ENCODE measurements around the gene UBE2L3.
"Not testable (repeated sequence)": the region's sequence is repeated elsewhere in the genome, so short reads cannot be mapped to it uniquely, and the experiment has no call there.

The UBE2L3 gene

GRCh38 chr22:21643533-21644357 lies 76.2 kb downstream of the UBE2L3 start:
- no peak for DNase-seq (ENCODE audit: low read depth in 2 of 2)

GRCh38 chr22:21645513-21645912 lies 78.0 kb downstream of the UBE2L3 start:
- not testable (repeated sequence) for DNase-seq (ENCODE audit: low read depth in 2 of 2)

GRCh38 chr22:21646608-21647590 lies 79.4 kb downstream of the UBE2L3 start:
- peak; percentile 56 to 58 for DNase-seq (ENCODE audit: low read depth in 2 of 2)

DNA sequence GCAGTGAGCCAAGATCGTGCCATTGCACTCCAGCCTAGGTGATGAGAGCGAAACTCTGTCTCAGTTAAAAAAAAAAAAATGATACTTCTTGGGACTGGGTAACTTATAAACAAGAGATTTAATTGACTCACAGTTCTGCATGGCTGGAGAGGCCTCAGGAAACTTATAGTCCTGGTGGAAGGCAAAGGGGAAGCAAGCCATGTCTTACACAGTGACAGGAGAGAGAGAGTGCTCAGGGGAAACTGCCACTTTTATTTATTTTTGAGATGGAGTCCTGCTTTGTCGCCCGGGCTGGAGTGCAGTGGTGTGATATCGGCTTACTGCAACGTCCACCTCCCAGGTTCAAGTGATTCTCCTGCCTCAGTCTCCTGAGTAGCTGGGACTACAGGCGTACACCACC lies 82.8 kb downstream of the UBE2L3 start:
- DNase-seq (ENCODE audit: low read depth in 2 of 2), result no peak

DNA sequence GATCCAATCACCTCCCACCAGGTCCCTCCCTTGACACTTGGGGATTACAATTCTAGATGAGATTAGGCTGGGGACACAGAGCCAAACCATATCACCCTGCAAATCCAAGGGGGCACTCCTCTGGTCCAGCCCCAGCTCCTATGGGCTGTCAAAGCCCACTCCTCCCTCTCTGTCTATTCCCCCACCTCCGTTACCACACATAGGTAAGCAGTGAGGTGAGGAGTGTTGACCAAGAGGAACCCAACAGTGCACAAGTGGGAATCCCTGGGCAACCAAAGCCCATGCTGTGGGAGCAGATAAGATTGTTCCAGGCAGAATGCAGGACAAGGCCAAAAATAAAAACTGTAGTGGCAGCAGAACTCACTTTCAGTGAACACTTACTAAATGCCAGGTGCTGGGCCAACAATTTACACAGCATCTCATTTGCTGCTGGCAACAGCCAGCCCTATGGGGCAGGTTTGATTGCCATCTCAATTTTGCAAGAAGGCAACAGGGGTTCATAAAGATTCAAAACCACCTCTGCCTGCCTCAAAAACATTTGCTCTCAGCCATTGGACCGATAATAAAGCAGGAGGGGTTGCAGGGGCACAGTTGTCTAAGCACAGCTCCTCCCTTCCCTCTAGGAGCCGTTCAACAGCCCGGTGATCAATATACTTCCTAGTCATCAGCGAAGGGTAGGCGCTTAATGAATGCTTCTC lies 83.5 kb downstream of the UBE2L3 start:
- DNase-seq (ENCODE audit: low read depth in 2 of 2), result no peak

DNA sequence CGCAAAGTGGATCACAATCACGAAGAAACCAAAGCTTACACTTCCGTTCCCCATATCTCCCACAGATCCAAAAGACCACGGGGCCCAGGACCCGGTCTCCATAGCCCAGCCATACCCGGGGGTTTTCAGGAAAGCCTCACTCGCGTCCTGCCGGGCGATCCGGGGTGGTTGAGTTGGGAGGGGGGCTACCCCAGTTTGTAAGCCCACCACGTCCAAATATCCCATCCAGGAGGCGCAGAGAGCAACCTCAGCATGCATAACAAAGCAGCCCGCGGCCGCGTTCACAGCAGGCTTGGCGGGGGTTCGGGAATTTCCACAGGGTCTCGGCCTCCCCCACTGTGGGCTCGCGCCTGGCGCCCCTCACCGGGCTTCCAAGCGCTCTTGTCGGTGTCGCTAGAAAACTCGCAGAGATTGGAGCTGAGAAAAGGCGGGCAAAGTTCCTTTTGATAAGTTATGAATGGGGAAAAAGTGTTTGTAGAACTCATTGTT lies 84.1 kb downstream of the UBE2L3 start:
- DNase-seq (ENCODE audit: low read depth in 2 of 2), result no peak

DNA sequence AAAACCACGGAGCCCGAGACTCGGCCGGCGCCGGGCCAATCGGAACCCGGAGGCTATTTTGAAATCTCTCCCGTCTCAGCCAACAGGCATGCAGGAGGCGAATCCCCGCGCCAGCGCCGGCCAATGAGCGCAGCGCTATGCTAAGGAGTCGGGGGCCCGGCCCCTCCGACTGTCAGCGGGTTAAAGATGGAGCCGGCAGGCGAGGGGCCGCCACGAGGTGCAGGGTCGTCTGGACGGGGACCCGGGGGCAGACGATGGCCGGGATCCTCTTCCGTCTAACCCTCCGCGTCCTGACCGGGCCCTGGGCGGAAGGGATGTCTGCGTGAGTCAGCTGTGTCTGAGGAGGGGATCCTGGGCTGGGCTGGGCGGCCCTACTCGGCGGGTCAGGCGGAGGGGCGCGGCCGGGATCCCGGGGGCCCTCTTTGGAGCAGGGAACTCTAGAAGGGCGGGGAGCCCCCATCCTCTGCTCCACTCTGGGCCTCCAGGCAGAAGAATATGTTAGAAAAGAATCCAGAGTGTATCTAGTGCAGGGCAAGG lies 84.6 kb downstream of the UBE2L3 start:
- DNase-seq (ENCODE audit: low read depth in 2 of 2), result peak; percentile 59 to 65

GRCh38 chr22:21652547-21653545 lies 85.3 kb downstream of the UBE2L3 start:
- no peak for DNase-seq (ENCODE audit: low read depth in 2 of 2)

GRCh38 chr22:21657020-21657359 lies 89.5 kb downstream of the UBE2L3 start:
- DNase-seq (ENCODE audit: low read depth in 2 of 2), result no peak

GRCh38 chr22:21657360-21658032 lies 90.0 kb downstream of the UBE2L3 start:
- peak; percentile 45 to 48 for DNase-seq (ENCODE audit: low read depth in 2 of 2)

DNA sequence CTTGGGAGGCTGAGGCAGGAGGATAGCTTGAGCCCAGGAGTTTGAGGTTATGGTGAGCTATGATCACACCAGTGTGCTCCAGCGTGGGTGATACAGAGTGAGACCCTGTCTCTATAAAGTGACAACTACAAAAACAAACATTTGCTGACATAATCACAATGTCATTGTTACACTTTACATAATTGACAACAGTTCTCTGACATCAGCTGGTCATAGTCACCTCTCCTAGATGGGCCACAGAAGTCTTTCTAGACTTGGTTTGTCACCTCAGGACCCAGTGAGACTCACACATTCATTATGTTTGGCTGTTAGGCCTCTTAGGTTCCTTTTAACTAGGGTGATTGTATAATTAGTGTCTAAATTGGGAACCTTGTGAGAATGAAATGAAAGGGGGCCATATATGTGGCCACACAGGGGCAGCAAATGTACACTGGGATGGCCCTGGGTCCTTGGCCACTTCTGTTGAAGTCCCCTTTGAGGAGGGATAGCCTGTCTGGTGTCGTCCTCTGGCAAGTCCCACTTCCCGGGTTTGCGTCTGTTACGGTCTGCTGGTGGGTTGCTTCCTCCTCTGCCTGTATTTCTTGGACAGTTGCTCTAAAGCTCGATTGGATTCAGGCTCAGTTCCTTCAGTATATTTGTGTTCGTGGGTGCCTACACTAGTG lies 92.5 kb downstream of the UBE2L3 start:
- DNase-seq (ENCODE audit: low read depth in 2 of 2), result no peak

GRCh38 chr22:21660904-21661303 lies 93.4 kb downstream of the UBE2L3 start:
- no peak for DNase-seq (ENCODE audit: low read depth in 2 of 2)

DNA sequence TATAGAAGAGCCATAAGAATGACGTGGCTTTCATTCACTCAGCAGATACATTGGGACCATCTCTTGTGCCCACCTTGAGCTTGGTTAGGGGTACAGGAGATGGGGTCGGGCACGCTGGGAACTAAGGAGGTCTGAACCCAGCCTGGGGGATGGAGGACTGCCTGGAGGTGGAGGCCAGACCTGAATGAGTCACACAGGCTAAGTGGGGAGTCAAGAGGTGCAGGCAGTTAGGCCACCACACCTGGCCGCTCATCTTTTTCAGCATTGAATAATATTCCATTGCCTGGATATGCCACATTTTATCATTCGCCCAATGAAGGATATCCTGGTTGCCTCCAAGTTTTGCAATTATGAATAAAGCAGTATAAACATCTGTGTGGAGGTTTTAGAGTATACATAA lies 94.5 kb downstream of the UBE2L3 start:
- no peak for DNase-seq (ENCODE audit: low read depth in 2 of 2)

DNA sequence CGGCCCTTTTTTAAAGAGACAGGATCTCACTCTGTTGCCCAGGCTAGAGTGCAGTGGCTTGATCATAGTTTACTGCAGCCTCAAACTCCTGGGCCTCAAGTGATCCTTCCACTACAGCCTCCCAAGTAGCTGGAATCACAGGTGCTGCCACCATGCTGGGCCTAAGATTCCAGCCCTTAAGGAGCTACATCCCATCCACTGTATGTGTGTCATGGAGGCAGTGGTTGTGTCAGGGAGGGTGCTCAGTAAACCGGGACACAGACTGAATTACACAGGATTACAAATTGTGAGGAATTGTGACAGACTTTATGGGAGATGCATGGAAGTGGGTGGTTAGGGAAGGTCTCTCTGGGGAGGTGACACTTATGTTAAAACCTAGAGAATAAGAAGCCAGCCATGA lies 96.2 kb downstream of the UBE2L3 start:
- DNase-seq (ENCODE audit: low read depth in 2 of 2), result no peak

DNA sequence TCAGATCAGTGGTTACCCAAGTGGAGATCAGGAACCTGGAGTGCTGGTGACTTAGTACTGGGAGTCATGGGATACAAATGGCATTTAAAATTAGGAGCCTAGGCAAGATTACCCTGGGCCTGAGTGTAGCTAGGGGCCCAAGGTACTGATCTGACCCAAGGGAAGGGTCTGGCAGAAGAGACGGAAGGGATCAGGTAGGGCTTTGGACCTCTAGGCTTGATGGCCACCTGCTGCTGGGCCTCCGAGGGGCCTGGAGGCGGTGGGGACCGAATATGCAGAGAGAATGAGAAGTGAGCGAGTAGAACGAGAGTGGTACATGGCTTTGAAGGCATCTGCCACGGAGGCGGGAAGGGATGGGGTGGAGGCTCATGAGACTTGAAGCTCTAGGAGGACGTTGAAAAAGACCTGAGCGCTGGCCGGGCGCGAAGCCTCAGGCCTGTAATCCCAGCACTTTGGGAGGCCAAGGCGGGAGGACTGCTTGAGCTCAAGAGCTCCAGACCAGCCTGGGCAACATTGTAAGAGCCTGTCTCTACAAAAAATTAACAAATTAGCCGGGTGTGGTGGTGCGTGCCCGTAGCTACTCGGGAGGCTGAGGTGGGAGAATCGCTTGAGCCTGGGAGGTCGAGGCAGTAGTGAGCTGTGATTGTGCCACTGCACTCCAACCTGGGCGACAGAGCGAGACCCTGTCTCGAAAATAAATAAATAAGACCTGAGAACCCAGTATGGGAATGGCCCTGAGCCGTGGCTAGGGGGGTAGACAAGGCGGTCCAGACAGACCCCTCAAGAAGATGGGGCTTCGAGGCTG lies 97.7 kb downstream of the UBE2L3 start:
- DNase-seq (ENCODE audit: low read depth in 2 of 2), result no peak

DNA sequence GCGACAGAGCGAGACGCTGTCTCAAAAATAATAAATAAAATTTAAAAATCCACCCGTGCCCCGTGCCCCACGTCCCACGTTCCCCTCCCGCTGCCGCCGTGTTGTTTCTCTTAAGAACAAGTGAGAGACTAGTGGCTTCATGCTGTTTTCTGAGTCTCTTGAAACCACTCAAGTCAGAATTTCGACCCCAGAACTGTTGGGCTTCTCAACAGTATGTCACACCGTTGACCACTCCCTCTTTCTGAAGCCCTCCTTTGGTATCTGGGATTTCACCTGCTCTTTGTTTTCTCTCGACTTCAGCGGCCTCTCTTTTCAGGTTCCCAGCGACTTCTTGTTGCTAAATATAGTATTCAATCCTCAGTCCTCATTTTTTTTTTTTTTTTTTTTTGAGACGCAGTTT lies 99.3 kb downstream of the UBE2L3 start:
- DNase-seq (ENCODE audit: low read depth in 2 of 2), result no peak

GRCh38 chr22:21669026-21669425 lies 101.5 kb downstream of the UBE2L3 start:
- no peak for DNase-seq (ENCODE audit: low read depth in 2 of 2)

DNA sequence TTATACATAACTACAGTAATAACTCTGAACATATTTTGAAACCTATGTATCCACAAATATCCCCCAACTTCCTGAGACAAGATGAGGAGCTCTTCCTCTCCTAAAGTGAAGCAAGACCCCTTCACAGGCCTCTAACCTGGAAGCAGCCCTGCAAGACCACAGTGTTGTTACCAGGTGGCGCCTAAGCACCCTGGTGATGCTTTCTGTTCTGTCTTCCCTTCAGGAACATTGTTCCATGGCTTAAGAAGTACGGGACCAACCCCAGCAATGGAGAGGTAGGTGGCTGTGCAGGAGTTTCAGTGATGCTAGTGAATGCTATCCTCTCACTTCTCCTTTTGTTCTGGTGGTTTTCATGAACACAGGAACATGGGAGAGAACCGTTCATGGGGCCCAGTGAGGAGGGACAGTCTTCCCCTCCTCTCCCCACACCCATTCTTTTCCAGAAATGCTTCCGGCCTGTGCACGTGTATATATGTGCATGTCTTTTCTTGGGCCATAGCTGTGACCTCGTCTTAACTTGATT lies 104.7 kb downstream of the UBE2L3 start:
- DNase-seq (ENCODE audit: low read depth in 2 of 2), result no peak

Measured in stimulated activated CD8-positive, alpha-beta memory T cell treated with anti-CD3 and anti-CD28 coated beads, Interleukin-7, amount 100 ng/mL, for 1 hour (primary cell).